WTC11 (cell line): ENCODE data around the gene FMNL1. TPM values are rescaled to one million over a fixed set of nuclear protein-coding genes. Genes with fewer than 3 reads are reported as not detected.

Experiments used
- ATAC-seq: fragments of 200-7000 bp; cut with Tn5 transposase; 2 replicates; pipeline ENCODE4 v1.10.0; 2021; ENCODE audit warnings: mild to moderate bottlenecking, moderate library complexity
- CTCF ChIA-PET: fragments of 300-600 bp; sonication (Branson Sonifier 250); formaldehyde crosslinking; loops from one replicate; lab custom pipeline; 2021; ENCODE audit warnings: antibody characterized with exemption; lab: Charles Lee
- POLR2A ChIA-PET: fragments of 350-600 bp; sonication (Branson Sonifier 250); formaldehyde crosslinking; loops from one replicate; lab custom pipeline; 2021; ENCODE audit warnings: antibody characterized with exemption; lab: Charles Lee
- DNase-seq: peaks from one replicate; pipeline ENCODE4 v3.0.0; 2021; ENCODE audit warnings: low spot score
- H3K27ac Mint-ChIP-seq: 2 replicates; pipeline ENCODE4 v1.8.0; 2021; ENCODE audit warnings: mixed read lengths
- H3K27me3 Mint-ChIP-seq: 2 replicates; pipeline ENCODE4 v1.8.0; 2021; ENCODE audit warnings: low read depth, mild to moderate bottlenecking, moderate library complexity, mixed read lengths
- H3K36me3 Mint-ChIP-seq: 2 replicates; pipeline ENCODE4 v1.8.0; 2021; ENCODE audit warnings: mixed read lengths
- H3K4me1 Mint-ChIP-seq: 2 replicates; pipeline ENCODE4 v1.8.0; 2022; ENCODE audit warnings: mixed read lengths
- H3K4me3 Mint-ChIP-seq: 2 replicates; pipeline ENCODE4 v1.8.0; 2021; ENCODE audit warnings: mild to moderate bottlenecking, moderate library complexity, mixed read lengths
- H3K9me3 Mint-ChIP-seq: 2 replicates; pipeline ENCODE4 v1.8.0; 2021; ENCODE audit warnings: mixed read lengths
- CREB1 ChIP-seq: sonication (generic); formaldehyde crosslinking; IDR thresholded peaks from 2 replicates; pipeline ENCODE4 v1.8.0; 2023; ENCODE audit warnings: mild to moderate bottlenecking, missing genetic modification reagents
- CREM ChIP-seq: sonication (generic); formaldehyde crosslinking; IDR thresholded peaks from 2 replicates; pipeline ENCODE4 v1.8.1; 2022; ENCODE audit warnings: mild to moderate bottlenecking, missing genetic modification reagents, moderate library complexity
- HMGA2 ChIP-seq: fragments of 250-450 bp; sonication (Bioruptor Pico); IDR thresholded peaks from 2 replicates; pipeline ENCODE4 v1.4.0; 2021; ENCODE audit warnings: mild to moderate bottlenecking, moderate library complexity
- NFATC4 ChIP-seq: fragments of 250-450 bp; sonication (Bioruptor Pico); IDR thresholded peaks from 2 replicates; pipeline ENCODE4 v1.9.0; 2021; ENCODE audit warnings: mild to moderate bottlenecking
- SMAD3 ChIP-seq: sonication (generic); formaldehyde crosslinking; IDR thresholded peaks from 2 replicates; pipeline ENCODE4 v1.8.0; 2022; ENCODE audit warnings: missing genetic modification reagents, mild to moderate bottlenecking, borderline replicate concordance
- SOX15 ChIP-seq: fragments of 250-450 bp; sonication (Bioruptor Pico); IDR thresholded peaks from 2 replicates; pipeline ENCODE4 v1.9.0; 2021; ENCODE audit warnings: mild to moderate bottlenecking
- ZNF138 ChIP-seq: sonication (generic); formaldehyde crosslinking; conservative IDR thresholded peaks from 2 replicates; pipeline ENCODE4 v1.8.1; 2022; ENCODE audit warnings: mild to moderate bottlenecking, moderate library complexity, missing genetic modification reagents
- ZNF396 ChIP-seq: fragments of 250-450 bp; sonication (Bioruptor Pico); IDR thresholded peaks from 2 replicates; pipeline ENCODE4 v1.8.0; 2021; ENCODE audit warnings: mild to moderate bottlenecking, moderate library complexity, borderline replicate concordance
- total RNA-seq: library from RNA; stranded (reverse); gene quantifications from 3 replicates; pipeline ENCODE4 v1.2.3, GENCODE V29; 2021
- TF ChIP-seq, protein P1 (sequence below): fragments of 250-450 bp; sonication (Bioruptor Pico); IDR thresholded peaks from 2 replicates; pipeline ENCODE4 v1.9.0; 2021; ENCODE audit warnings: mild to moderate bottlenecking, borderline replicate concordance
- TF ChIP-seq, protein P2 (sequence below): sonication (generic); formaldehyde crosslinking; IDR thresholded peaks from 2 replicates; pipeline ENCODE4 v1.8.0; 2022; ENCODE audit warnings: mild to moderate bottlenecking, missing genetic modification reagents
- TF ChIP-seq, protein P3 (sequence below): sonication (generic); formaldehyde crosslinking; IDR thresholded peaks from 2 replicates; pipeline ENCODE4 v1.8.0; 2023; ENCODE audit warnings: mild to moderate bottlenecking, missing genetic modification reagents
- TF ChIP-seq, protein P4 (sequence below): sonication (generic); formaldehyde crosslinking; IDR thresholded peaks from 2 replicates; pipeline ENCODE4 v1.8.0; 2022; ENCODE audit warnings: missing genetic modification reagents

FMNL1 gene
- total RNA-seq, 1 experiment from 2014 or later = 5.3 TPM

DNA sequence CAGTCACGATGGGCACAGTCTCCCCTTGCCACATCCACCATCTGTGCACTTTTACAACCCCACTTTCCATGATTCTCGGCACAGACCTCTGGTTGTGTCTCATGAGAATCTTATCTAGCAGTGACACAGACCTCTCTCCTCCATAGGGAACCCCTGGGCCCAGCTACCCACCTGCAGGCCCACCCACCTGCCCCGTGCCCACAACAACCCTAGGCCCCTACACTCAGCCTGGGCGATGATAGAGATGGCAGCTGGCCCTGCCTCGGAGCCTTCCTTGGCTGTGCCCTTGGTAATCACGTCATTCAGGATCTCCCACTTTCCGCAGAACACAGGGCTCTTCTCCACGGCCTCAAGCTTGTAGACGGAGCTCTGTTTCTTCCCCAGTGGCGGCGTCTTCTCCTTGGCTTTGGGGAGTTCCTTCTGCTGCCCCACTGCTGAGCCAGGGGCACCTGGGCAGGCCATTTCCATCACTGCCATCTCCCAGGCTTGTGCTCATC, 68.6 kb downstream of the FMNL1 start (continued):
- TF ChIP-seq, protein P1, sequence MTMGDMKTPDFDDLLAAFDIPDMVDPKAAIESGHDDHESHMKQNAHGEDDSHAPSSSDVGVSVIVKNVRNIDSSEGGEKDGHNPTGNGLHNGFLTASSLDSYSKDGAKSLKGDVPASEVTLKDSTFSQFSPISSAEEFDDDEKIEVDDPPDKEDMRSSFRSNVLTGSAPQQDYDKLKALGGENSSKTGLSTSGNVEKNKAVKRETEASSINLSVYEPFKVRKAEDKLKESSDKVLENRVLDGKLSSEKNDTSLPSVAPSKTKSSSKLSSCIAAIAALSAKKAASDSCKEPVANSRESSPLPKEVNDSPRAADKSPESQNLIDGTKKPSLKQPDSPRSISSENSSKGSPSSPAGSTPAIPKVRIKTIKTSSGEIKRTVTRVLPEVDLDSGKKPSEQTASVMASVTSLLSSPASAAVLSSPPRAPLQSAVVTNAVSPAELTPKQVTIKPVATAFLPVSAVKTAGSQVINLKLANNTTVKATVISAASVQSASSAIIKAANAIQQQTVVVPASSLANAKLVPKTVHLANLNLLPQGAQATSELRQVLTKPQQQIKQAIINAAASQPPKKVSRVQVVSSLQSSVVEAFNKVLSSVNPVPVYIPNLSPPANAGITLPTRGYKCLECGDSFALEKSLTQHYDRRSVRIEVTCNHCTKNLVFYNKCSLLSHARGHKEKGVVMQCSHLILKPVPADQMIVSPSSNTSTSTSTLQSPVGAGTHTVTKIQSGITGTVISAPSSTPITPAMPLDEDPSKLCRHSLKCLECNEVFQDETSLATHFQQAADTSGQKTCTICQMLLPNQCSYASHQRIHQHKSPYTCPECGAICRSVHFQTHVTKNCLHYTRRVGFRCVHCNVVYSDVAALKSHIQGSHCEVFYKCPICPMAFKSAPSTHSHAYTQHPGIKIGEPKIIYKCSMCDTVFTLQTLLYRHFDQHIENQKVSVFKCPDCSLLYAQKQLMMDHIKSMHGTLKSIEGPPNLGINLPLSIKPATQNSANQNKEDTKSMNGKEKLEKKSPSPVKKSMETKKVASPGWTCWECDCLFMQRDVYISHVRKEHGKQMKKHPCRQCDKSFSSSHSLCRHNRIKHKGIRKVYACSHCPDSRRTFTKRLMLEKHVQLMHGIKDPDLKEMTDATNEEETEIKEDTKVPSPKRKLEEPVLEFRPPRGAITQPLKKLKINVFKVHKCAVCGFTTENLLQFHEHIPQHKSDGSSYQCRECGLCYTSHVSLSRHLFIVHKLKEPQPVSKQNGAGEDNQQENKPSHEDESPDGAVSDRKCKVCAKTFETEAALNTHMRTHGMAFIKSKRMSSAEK (CRISPR knock-in tag) = no peak
- no peak for TF ChIP-seq SOX15 (CRISPR knock-in tag)
- TF ChIP-seq, protein P2, sequence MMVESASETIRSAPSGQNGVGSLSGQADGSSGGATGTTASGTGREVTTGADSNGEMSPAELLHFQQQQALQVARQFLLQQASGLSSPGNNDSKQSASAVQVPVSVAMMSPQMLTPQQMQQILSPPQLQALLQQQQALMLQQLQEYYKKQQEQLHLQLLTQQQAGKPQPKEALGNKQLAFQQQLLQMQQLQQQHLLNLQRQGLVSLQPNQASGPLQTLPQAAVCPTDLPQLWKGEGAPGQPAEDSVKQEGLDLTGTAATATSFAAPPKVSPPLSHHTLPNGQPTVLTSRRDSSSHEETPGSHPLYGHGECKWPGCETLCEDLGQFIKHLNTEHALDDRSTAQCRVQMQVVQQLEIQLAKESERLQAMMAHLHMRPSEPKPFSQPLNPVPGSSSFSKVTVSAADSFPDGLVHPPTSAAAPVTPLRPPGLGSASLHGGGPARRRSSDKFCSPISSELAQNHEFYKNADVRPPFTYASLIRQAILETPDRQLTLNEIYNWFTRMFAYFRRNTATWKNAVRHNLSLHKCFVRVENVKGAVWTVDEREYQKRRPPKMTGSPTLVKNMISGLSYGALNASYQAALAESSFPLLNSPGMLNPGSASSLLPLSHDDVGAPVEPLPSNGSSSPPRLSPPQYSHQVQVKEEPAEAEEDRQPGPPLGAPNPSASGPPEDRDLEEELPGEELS (CRISPR knock-in tag) = no peak
- TF ChIP-seq HMGA2 (CRISPR knock-in tag) = no peak
- TF ChIP-seq NFATC4 (CRISPR knock-in tag) = no peak
- TF ChIP-seq SMAD3 (CRISPR knock-in tag) = no peak
- no peak for TF ChIP-seq ZNF396

DNA sequence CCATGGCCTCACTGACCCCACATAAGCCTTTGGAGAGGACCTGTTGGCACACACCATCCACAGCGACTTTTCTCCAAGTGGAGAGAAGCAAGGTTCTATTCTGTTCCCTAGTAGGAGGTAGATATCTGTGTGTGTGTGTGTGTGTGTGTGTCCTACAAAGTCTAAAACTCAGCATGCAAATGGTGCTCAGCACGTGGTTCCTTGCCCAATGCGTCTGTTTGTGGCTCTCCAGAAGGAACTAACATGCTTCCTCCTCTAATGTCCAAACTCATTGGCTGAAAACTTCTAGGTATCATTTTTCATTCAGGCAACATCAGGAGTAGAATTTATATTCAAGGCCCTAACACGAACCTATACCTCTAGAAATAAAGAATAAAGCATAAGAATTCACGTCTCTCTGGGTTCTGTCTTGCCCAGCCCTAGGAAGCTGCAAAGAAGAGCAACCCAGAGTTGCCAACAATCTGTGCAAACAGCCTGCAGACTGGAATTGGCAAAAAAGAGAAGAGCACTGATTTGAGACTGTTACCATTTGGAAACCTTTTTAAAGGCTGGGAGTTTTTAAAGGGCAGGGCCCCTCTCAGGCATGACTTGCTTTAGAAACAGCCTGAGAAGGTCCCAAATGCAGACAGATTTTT, 69.6 kb downstream of the FMNL1 start:
- H3K36me3 Mint-ChIP-seq = peaks cover 3% of the 10 kb centered on the region; the same call in 1 of the 2 replicates
- H3K4me1 Mint-ChIP-seq = no peaks in the 10 kb centered on the region
- ChIA-PET CTCF (interaction anchor here (1.2 to 2.5 kb wide), 3 partner anchors 8 to 56 kb away, joined by 3 to 16 read pairs (median 4); no protein-coding TSS in a partner anchor), POLR2A (no interaction called here)
- no peak overlapping the region for H3K4me3 Mint-ChIP-seq
- DNase-seq (no peak), ATAC-seq (no peak)
- TF ChIP-seq ZNF138 (CRISPR knock-in tag) (no peak), CREM (CRISPR knock-in tag) (no peak), CREB1 (CRISPR knock-in tag) (no peak)
- TF ChIP-seq, protein P3, sequence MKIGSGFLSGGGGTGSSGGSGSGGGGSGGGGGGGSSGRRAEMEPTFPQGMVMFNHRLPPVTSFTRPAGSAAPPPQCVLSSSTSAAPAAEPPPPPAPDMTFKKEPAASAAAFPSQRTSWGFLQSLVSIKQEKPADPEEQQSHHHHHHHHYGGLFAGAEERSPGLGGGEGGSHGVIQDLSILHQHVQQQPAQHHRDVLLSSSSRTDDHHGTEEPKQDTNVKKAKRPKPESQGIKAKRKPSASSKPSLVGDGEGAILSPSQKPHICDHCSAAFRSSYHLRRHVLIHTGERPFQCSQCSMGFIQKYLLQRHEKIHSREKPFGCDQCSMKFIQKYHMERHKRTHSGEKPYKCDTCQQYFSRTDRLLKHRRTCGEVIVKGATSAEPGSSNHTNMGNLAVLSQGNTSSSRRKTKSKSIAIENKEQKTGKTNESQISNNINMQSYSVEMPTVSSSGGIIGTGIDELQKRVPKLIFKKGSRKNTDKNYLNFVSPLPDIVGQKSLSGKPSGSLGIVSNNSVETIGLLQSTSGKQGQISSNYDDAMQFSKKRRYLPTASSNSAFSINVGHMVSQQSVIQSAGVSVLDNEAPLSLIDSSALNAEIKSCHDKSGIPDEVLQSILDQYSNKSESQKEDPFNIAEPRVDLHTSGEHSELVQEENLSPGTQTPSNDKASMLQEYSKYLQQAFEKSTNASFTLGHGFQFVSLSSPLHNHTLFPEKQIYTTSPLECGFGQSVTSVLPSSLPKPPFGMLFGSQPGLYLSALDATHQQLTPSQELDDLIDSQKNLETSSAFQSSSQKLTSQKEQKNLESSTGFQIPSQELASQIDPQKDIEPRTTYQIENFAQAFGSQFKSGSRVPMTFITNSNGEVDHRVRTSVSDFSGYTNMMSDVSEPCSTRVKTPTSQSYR = no peak
- TF ChIP-seq, protein P4, sequence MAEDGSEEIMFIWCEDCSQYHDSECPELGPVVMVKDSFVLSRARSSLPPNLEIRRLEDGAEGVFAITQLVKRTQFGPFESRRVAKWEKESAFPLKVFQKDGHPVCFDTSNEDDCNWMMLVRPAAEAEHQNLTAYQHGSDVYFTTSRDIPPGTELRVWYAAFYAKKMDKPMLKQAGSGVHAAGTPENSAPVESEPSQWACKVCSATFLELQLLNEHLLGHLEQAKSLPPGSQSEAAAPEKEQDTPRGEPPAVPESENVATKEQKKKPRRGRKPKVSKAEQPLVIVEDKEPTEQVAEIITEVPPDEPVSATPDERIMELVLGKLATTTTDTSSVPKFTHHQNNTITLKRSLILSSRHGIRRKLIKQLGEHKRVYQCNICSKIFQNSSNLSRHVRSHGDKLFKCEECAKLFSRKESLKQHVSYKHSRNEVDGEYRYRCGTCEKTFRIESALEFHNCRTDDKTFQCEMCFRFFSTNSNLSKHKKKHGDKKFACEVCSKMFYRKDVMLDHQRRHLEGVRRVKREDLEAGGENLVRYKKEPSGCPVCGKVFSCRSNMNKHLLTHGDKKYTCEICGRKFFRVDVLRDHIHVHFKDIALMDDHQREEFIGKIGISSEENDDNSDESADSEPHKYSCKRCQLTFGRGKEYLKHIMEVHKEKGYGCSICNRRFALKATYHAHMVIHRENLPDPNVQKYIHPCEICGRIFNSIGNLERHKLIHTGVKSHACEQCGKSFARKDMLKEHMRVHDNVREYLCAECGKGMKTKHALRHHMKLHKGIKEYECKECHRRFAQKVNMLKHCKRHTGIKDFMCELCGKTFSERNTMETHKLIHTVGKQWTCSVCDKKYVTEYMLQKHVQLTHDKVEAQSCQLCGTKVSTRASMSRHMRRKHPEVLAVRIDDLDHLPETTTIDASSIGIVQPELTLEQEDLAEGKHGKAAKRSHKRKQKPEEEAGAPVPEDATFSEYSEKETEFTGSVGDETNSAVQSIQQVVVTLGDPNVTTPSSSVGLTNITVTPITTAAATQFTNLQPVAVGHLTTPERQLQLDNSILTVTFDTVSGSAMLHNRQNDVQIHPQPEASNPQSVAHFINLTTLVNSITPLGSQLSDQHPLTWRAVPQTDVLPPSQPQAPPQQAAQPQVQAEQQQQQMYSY (CRISPR knock-in tag) = no peak
- H3K9me3 Mint-ChIP-seq = no peaks in the 10 kb centered on the region
- H3K27me3 Mint-ChIP-seq = no peaks in the 10 kb centered on the region
- H3K27ac Mint-ChIP-seq = no peak overlapping the region
